Measurements from ENCODE around the gene LAMA5.

The LAMA5 gene

GRCh38 chr20:62370115-62370806 is 3.1 kb upstream of the LAMA5 start:
- DNase-seq: no peak

DNA sequence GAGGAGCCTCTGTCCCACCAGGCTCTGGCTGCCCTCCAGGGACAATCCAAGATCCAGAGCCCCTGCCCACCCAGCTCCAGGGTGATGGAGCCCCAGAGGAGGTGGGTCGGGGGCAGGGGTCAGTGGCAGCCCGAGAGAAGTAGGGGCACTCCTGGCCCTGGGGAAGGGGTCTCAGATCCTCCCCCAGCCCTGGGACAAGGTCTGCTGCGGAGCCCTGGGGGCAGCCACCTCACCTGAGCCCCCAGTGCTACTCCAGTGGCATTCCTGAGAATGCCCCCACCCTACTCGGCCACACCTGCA is 2.7 kb upstream of the LAMA5 start:
- DNase-seq: no peak

GRCh38 chr20:62368976-62369814 is 2.1 kb upstream of the LAMA5 start:
- DNase-seq: no peak

- no peak for DNase-seq
Measured at GRCh38 chr20:62368392-62368975, 1.4 kb upstream of the LAMA5 start.

- no peak for DNase-seq
Measured at GRCh38 chr20:62367633-62368391, 700 bp upstream of the LAMA5 start.

GRCh38 chr20:62366370-62367135 is 559 bp downstream of the LAMA5 start:
- DNase-seq: no peak

DNA sequence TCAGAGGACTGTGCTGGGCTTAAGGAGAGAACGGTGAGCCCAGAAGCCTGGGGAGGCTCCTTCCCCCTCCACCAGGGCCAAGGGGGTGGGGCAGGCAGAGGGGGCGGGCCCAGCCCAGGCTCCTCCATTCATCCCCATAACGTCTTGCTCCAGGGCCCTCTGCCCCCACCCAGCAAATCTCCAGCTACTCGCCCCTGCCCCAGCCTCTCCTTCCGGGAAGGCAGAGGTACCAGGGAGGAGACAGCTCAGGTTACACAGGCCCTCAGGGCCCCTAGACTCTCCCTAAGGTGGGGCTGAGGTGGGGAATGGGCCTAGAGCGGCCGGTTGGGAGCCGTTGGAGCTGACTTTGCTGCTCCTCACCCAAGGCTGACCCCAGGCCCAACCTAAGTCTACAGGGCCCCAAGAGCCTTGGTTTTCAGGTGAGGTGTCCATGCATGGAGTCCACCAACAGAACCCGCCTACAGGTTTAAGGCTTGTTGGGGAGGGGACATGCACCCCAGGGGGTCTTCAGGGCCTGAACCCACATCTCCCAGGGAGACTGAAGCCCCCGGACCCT is 1.2 kb downstream of the LAMA5 start:
- no peak for DNase-seq

- DNase-seq: no peak
Measured at GRCh38 chr20:62364911-62365736, 2.0 kb downstream of the LAMA5 start.

- DNase-seq: no peak
Measured at GRCh38 chr20:62363920-62364851, 2.9 kb downstream of the LAMA5 start.

DNA sequence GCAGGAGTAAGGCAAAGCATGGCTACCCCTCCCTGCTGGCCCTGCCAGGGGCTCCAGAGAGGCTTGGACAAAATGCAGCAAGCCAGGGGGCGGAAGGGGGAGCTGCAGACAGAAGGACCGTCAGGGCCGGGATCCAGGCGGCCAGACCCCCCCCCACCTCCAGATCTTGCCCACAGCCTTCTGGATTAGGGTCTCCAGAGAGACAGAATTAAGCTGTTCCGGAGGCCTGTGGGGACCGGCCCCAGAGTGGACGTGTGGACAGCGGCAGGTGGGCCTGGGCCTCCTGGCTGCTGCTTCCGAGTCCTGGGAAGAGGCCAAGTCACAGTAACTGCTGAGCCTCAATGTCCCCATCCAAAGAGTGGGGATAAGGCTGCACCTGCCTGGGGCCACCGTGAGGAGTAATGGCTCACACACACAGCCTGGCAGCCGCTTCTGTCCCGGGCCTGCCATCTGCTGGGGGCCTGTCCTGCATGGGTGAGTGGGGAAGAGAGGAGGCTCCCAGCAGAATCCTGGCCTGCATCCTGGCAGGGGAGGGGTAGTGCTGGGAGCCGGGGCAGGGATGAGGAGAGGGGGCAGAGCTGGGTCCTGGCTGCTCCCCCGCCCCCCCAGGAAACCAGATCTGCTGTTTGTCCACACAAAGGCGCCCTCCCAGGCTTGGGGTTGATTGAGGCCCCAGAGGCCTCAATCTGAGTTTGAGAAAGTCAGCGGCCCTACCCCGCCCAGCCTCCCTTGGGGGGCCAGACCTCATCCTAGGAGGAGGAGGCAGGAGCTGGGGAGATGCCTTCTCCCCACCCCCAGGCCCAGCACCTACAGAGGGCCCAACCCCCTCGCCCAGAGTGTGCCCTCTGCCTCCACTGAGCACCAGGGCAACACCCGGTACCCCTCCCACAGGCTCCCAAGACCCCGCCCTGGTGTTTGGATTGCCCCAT is 3.9 kb downstream of the LAMA5 start:
- no peak for DNase-seq

GRCh38 chr20:62362590-62362940 is 4.5 kb downstream of the LAMA5 start:
- DNase-seq: no peak

GRCh38 chr20:62361799-62362589 is 5.1 kb downstream of the LAMA5 start:
- DNase-seq: no peak

GRCh38 chr20:62360854-62361798 is 6.0 kb downstream of the LAMA5 start:
- no peak for DNase-seq

DNA sequence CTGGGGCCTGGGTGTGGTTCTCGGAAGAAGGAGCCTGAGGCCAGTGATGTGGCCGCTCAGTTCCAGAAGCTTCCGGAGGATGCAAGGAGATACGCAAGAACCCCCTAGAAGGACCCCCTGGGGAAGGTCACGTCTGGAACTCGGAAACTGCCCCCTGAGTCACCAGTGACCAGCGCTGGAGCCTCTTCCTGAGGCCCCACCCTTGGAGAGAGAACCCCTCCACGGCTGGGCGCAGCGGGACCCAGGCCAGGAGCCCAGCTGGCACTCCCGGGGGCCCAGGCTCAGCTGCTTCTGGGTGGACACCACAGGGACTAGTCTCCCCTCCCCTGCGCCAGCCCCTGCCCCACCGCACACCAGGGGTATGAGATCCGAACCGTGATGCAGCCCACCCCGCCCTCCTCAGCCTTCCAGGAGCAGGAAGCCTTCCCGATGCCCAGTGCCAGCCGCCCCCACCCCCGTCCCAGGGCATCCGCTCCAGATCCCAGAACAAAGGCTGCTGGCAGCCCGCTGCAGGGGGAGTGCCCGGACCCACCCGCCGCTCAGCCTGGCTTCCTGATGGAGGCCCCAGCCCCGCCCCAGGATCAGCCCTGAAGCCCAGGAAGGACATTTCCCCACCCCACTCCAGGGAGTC is 7.5 kb downstream of the LAMA5 start:
- no peak for DNase-seq

DNA sequence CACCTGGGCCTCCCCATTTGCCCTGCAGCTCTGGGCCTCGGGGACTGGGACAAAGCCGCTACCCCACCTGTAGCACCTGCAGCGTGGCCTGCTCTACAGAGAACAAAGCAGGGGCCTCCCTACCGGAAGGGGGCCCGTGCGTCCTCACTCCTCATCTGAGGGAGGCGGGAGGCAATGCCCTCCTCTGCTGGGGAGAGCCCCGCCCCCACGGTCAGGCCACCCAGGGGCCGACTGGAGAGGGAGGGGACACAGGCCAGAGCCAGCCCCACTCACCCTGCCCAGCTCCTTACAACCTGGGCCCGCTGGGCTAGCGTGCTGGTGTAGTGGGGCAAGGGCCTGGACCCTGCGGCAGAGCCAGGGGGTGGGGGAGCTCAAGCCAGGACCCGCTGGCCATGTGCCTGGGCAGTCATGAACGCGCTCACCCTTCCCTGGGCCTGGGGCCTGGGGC is 8.0 kb downstream of the LAMA5 start:
- DNase-seq: no peak

All from CD4-positive, alpha-beta T cell treated with Interleukin-21 for 1 hour (primary cell).